AG10803 (cell line): ENCODE measurements around the gene KCNJ12.
"Not testable (repeated sequence)": the region's sequence is repeated elsewhere in the genome, so short reads cannot be mapped to it uniquely, and the experiment has no call there.

Source experiments
- DNase-seq: peaks from one replicate; pipeline ENCODE4 v3.0.0; 2010; ENCODE audit warnings: low read depth
- H3K4me3 ChIP-seq: 2 replicates; pipeline ENCODE4 v1.5.1; 2011; ENCODE audit warnings: mild to moderate bottlenecking, low read length, control low read depth
- CTCF ChIP-seq: conservative IDR thresholded peaks from 2 replicates; pipeline ENCODE4 v1.5.1; 2011; ENCODE audit warnings: mild to moderate bottlenecking, low read length, control low read depth, inconsistent platforms

The KCNJ12 gene

DNA sequence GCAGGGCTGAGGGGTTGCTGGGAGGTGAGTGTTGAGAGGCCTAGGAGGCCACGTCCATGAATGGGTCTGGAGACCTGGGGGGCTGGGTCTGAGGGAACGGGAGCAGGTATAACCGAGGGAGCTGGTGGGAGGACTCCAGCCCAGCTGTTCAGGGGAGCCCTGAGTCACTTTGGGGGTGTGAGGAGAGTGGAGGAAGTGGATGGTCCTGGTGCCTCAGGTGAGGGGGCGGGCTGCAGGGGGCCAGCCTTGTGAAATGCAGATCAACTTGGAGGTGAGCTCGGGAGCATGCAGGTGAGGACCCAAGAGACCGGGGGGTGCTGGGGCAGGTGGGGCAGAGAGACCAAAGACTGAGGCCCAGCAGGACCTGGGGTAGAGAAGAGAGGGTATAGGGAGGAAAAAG lies 79.6 kb downstream of the KCNJ12 start:
- DNase-seq: no peak
- no peak for TF ChIP-seq CTCF
- H3K4me3 ChIP-seq: no peak overlapping the region

- DNase-seq, H3K4me3 ChIP-seq: not testable (repeated sequence)
Measured at GRCh38 chr17:21456449-21456848, 80.3 kb downstream of the KCNJ12 start.

GRCh38 chr17:21457051-21458026 lies 81.2 kb downstream of the KCNJ12 start:
- peak; percentile 73 for TF ChIP-seq CTCF
- H3K4me3 ChIP-seq: no peak overlapping the region
- DNase-seq: peak; percentile 78

DNA sequence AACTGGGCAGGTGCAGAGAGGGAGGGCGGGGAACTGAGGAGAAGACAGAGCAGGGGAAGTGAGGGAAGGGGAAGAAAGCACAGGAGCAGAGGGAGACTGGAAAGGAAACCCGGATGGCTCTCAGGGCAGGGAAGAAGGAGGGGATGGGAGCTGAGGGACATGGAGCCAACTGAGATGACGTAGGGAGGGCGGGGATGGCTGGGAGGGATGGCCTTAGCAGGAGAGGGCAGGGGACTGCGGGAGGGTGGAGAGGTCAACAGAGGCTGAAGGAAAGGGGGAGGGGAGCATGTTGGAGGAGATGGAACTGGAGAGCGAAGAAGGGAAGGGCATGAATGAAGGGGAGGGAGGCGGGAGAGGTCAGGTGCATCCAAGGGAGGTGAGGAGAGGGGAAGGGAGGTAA lies 81.9 kb downstream of the KCNJ12 start:
- H3K4me3 ChIP-seq: no peak overlapping the region
- DNase-seq: no peak
- TF ChIP-seq CTCF: no peak

DNA sequence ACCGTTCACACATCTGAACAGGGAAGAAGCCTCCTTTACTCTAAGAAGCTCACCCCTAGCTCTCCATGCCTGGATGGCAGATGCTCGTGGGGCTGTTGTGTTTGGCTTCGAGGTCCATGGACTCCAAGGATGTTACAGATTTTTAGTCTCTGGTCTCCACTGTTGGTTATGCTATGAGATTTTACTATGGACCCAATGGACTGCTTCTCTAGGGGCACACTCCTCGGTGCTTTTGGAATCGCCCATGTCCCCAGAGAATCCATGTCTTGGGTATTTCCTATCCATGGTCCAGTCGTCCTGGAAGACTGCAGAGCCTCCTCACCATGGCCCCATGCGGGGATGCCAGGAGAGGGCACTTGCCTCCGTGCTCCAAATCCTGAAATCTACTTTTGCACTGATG lies 83.4 kb downstream of the KCNJ12 start:
- no peak overlapping the region for H3K4me3 ChIP-seq
- DNase-seq: no peak
- no peak for TF ChIP-seq CTCF

DNA sequence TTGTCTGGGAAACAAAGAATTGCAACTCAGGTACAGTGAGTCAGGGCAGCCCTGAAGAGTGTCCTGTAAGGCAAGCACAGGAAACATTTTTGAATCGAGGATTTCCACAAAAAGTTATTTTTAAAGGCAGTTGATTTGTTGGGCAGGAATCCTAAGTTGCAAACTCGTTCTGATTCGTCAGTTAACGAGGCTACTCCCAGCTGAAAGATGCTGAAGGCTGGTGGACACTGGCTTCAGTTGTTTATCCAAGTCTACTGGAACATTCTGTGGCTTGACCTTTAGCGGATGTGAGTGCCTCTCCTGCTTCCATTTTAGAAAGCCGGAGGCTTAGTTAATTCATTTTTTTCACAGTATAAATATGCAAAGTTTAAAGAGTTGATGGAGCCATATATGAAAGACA lies 84.2 kb downstream of the KCNJ12 start:
- H3K4me3 ChIP-seq: no peak overlapping the region
- no peak for DNase-seq
- no peak for TF ChIP-seq CTCF

DNA sequence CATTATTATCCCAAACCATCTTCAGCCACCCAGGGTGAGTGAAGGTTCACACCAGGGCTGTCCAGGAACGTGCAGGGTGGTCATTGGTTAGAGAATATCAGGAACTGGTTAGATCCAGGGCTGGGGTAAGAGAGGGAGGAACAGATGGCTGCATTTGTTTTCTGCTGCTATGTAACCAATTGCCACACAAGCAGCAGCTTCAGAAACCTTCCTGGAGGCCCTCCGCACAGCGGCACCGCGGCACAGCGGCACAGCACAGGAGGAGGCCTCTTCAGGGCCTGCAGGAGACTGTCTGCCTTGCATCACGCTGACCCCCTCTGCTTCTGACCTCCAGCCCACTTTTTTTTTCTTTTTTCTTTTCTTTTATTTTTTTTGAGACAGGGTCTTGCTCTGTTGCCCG lies 86.1 kb downstream of the KCNJ12 start:
- no peak for DNase-seq
- no peak overlapping the region for H3K4me3 ChIP-seq
- TF ChIP-seq CTCF: no peak
